HG03175 (cell line): ENCODE measurements around the gene VIT.
"Not testable (repeated sequence)": the region's sequence is repeated elsewhere in the genome, so short reads cannot be mapped to it uniquely, and the experiment has no call there.

Experiments used
- ATAC-seq: cut with Tn5 transposase; IDR thresholded peaks from one replicate; pipeline ENCODE4 v1.9.1; 2021; ENCODE audit warnings: mild to moderate bottlenecking, moderate library complexity; ENCODE audit not compliant: unreplicated experiment

Gene VIT

DNA sequence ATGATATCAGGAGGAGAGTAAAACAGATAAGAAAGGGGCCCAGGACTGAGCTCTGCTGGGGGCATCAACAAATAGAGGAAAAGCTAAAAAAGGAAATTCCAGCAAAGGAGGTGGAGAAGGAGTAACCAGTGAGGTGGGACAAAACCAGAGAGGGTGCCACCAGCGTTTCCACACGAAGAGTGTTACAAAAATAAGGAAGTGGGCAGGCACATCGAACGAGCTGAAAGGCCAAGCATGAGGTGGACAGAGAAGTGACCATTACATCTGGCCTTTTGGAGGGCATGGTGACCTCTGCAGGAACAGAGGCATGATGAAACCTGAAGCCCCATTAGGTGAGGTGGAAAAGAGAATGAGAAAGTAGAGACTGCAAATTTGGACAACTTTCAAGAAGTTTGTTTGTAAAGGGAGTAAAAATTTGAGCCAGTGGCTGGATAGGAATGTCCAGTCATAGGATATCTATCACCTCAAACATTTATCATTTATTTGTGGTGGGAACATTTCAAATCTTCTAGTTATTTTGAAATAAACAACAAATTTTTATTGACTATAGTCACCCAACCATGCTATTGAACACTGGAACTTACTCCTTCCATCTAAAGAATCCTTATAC is 18.4 kb upstream of the VIT start:
- no peak for ATAC-seq

GRCh38 chr2:36678856-36679255 is 17.7 kb upstream of the VIT start:
- ATAC-seq = no peak

DNA sequence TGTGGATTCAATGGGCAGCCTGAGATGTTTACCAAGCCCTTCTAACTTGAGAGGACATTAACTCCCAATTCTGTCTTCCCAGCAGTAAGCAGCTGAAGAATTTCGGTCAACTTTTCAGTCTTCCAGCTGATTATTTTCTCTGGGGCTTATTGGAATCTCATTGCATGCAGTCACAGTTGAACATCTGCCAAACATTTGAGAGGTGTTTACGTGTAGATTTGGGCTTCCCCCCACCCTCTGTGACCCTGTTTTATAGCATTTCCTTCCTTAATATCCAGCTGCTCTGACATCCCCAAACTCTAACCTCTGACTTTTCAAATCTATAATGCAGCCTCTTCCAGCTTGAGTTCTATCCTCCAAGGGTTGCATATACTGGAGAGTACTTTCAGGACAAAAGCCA is 16.5 kb upstream of the VIT start:
- ATAC-seq = no peak

- no peak for ATAC-seq
Measured at GRCh38 chr2:36682562-36682961, 13.9 kb upstream of the VIT start.

- ATAC-seq = no peak
Measured at GRCh38 chr2:36683002-36683401, 13.5 kb upstream of the VIT start.

- ATAC-seq = not testable (repeated sequence)
Measured at GRCh38 chr2:36688291-36688690, 8.2 kb upstream of the VIT start.

DNA sequence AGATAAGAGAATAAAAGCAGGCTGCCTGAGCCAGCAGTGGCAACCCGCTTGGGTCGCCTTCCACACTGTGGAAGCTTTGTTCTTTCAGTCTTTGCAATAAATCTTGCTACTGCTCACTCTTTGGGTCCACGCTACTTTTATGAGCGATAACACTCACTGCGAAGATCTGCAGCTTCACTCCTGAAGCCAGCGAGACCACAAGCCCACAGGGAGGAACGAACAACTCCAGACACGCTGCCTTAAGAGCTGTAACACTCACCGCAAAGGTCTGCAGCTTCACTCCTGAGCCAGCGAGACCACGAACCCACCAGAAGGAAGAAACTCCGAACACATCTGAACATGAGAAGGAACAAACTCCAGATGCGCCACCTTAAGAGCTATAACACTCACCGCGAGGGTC is 7.5 kb upstream of the VIT start:
- ATAC-seq = not testable (repeated sequence)

DNA sequence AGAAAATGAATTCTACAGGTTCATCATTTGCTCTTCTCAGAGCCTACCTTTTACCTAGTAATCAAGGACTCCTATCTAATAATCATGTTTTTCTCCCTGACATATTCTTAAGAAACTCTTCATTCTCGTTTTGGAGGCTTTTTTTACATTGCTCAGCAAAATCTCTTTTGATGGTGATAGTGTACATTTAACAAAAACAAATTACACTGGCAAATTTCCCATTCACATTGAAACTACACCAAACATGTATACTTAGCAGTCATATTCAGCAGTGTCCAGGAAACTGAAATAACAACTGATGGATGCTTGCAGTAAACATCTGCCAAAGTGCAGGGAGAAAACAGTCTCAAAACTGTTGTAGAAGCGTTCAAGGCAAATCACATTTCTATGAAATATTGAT is 4.4 kb upstream of the VIT start:
- no peak for ATAC-seq

DNA sequence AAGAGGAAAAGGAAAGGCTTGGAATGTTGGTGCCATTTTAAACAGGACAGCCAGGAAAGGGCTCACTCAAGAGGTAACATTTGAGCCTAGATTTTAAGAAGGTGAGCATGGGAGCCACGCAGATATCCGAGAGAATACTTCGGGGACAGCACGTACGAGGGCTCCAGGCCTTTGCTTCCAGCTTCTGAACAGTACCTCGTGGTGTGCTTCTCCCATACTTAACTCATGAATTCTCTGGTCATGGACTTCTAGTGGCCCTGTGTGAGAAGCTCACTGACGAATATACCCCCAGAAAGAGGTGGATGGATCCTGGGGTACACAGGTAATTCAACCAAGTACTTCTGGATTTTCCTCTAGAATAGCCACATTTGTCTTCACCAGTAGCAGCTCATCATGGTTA is 2.7 kb upstream of the VIT start:
- ATAC-seq = no peak

GRCh38 chr2:36695746-36696415 is 626 bp upstream of the VIT start:
- no peak for ATAC-seq

DNA sequence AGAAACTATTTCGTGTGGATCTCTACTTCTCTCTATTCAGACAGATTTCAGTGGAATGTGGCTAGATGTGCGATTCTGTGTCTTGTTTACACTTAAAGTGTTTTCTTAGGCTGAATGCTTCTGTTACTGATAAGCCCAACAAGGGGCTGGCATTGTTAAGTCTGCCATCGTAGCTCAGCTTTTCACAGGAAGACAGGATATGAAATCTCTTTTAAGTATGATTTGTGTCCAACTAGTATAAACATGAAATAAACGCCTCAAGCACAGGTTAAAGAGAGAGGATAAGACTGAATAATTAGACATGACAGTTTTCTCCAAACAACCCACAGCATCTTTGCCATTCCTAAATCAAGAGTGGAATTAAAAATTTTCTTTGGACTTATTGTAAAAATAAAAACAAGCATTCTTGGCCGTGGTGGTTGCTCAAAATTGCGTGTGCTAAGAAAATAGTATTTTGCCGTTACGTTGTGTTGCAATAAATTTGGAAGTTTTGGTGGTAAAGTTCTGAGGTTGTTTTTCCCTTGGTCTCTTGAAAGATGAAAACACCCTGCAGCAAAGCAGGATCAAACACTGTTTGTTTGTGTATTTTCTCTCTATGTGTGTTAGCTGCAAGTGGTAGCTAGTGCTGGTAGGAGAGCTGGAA is 1.0 kb downstream of the VIT start:
- no peak for ATAC-seq

DNA sequence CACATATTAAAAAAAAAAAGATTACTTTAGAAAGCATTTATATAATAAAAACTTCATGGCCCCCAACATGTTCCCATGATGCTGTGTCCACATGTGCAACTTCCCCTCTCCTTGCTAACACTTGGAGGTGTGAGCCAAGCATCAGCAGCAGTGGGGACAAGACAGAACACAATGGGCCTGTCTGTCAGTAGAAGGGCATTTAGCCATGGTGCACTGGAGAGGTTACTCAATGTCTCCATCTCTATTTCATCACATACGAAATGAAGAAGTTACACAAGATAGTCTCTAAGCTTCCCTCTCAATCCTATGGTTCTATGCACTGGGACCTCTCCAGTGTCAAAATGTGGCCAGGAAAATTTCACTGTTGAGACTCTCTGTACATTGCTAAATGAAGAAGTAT is 2.5 kb downstream of the VIT start:
- no peak for ATAC-seq

DNA sequence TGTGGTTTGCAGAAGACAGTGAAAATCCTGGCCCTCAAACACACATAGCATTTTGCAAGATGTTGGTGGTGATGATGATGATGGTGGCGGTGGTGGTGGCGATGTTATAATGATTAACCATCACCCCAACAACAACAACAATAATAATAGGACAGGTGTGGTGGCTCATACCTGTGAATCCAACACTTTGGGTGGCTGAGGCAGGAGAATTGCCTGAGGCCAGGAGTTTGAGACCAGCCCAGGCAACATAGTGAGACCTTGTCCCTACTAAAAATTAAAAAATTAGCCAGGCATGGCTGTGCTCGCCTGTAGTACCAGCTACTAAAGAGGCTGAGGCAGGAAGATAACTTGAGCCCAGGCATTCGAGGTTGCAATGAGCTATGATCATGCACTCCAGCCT is 3.8 kb downstream of the VIT start:
- ATAC-seq = no peak

DNA sequence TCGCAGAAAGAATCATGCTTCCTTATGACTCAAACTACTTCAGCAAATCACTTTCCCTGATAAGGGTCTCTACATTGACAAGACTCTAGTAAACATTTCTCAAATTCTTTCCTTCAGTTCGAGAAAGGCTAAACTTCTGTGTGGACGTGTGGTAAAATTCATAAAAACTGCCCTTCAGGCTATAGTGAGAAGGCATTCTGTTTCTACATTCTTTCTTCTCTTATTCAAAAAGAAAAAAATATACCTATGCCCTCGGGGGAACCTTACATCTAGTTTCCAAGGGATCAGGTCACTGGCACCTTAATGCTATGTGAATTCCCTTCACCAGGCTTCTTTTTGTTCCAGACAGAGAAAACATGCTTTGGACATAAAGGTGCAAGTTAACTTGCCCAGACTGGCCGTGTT is 4.9 kb downstream of the VIT start:
- no peak for ATAC-seq

DNA sequence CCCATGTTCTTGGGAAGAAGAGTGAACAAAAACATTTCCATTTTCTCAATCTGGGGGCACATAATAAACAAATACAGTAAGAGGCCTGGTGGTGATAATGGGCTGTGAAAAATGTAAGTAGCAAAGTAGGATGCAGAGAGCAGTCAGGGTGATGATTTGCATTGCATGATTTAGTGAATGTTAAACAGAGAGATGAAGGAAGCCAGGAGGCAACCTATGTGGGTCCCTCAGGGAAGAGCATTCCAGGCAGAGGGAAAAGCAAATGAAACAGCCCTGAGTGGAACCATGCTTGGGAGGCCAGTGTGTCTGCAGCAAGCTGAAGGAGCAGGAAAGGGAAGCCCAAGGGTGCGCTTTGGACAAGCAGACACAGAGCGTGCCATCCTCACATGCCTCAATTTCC is 5.4 kb downstream of the VIT start:
- ATAC-seq = no peak

- no peak for ATAC-seq
Measured at GRCh38 chr2:36702781-36703180, 6.3 kb downstream of the VIT start.

- no peak for ATAC-seq
Measured at GRCh38 chr2:36704475-36705150, 8.1 kb downstream of the VIT start.

GRCh38 chr2:36705326-36706020 is 9.0 kb downstream of the VIT start:
- ATAC-seq = no peak

GRCh38 chr2:36706021-36706876 is 9.7 kb downstream of the VIT start:
- no peak for ATAC-seq

DNA sequence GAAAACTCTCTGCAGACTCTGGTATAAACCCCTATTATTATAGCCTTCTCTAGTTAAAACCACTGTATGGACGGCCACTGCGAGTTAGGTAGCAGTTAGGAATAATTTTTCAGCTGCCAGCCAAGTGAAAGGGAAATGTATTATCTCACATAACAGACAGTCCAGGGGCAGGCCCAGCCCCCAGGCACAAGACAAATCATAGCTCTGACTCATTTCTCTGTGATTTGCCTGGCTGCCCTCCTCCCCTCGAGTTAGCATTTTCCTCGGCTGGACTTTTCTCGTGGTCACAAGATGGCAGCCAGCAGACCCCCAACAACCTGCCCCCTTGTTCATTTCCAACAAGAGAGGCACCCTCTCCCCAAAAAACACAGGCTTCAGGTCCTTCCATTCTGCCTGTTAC is 10.5 kb downstream of the VIT start:
- no peak for ATAC-seq
